GM15510 (cell line): Measurements from ENCODE around the gene RBM33.

Source experiments
- POLR2A ChIP-seq: IDR thresholded peaks from 3 replicates; pipeline ENCODE4 v1.6.1; 2011; ENCODE audit warnings: borderline replicate concordance; ENCODE audit not compliant: insufficient read length; ENCODE audit errors: extremely low read depth

The RBM33 gene

GRCh38 chr7:155724327-155725005 lies 80.0 kb downstream of the RBM33 start:
- no peak for TF ChIP-seq POLR2A

- TF ChIP-seq POLR2A: no peak
Observed at GRCh38 chr7:155725006-155725355, 80.5 kb downstream of the RBM33 start.

GRCh38 chr7:155727616-155728015 lies 83.2 kb downstream of the RBM33 start:
- TF ChIP-seq POLR2A: no peak

GRCh38 chr7:155728116-155728515 lies 83.7 kb downstream of the RBM33 start:
- TF ChIP-seq POLR2A: no peak

GRCh38 chr7:155729847-155730246 lies 85.4 kb downstream of the RBM33 start:
- TF ChIP-seq POLR2A: no peak

GRCh38 chr7:155731380-155731779 lies 86.9 kb downstream of the RBM33 start:
- no peak for TF ChIP-seq POLR2A

- no peak for TF ChIP-seq POLR2A
Observed at GRCh38 chr7:155731871-155732270, 87.4 kb downstream of the RBM33 start.

GRCh38 chr7:155732286-155732685 lies 87.8 kb downstream of the RBM33 start:
- no peak for TF ChIP-seq POLR2A

GRCh38 chr7:155733582-155734444 lies 89.4 kb downstream of the RBM33 start:
- TF ChIP-seq POLR2A: no peak

- no peak for TF ChIP-seq POLR2A
Observed at GRCh38 chr7:155734445-155734809, 90.0 kb downstream of the RBM33 start.

GRCh38 chr7:155735442-155736115 lies 91.1 kb downstream of the RBM33 start:
- TF ChIP-seq POLR2A: no peak

- TF ChIP-seq POLR2A: no peak
Observed at GRCh38 chr7:155737590-155737989, 93.1 kb downstream of the RBM33 start.

GRCh38 chr7:155738104-155738503 lies 93.6 kb downstream of the RBM33 start:
- TF ChIP-seq POLR2A: no peak

GRCh38 chr7:155738652-155739537 lies 94.4 kb downstream of the RBM33 start:
- no peak for TF ChIP-seq POLR2A
